HEK293 (cell line): ENCODE results near the gene CD300LG.
A peak's percentile ranks its signal among the peaks of the same experiment; 100 is the strongest.

Experiments used
- BCL11A ChIP-seq: fragments of 450-650 bp; formaldehyde crosslinking; IDR thresholded peaks from 2 replicates; pipeline ENCODE4 v1.5.1; 2016; ENCODE audit warnings: low read depth, missing biosample characterization, missing genetic modification characterization
- GLIS2 ChIP-seq: fragments of 450-650 bp; formaldehyde crosslinking; IDR thresholded peaks from 2 replicates; pipeline ENCODE4 v1.5.1; 2016; ENCODE audit warnings: missing biosample characterization, missing genetic modification characterization
- KLF8 ChIP-seq: fragments of 450-650 bp; formaldehyde crosslinking; IDR thresholded peaks from 2 replicates; pipeline ENCODE4 v1.5.1; 2016; ENCODE audit warnings: missing biosample characterization, missing genetic modification characterization
- MEIS1 ChIP-seq: sonication (generic); formaldehyde crosslinking; IDR thresholded peaks from 2 replicates; pipeline ENCODE4 v1.8.1; 2022; ENCODE audit warnings: missing genetic modification reagents, mild to moderate bottlenecking, borderline replicate concordance
- OSR2 ChIP-seq: fragments of 450-650 bp; formaldehyde crosslinking; IDR thresholded peaks from 2 replicates; pipeline ENCODE4 v1.5.1; 2016; ENCODE audit warnings: missing biosample characterization, missing genetic modification characterization
- PRDM1 ChIP-seq: fragments of 450-650 bp; formaldehyde crosslinking; IDR thresholded peaks from 2 replicates; pipeline ENCODE4; 2016; ENCODE audit warnings: missing biosample characterization, missing genetic modification characterization
- RBAK ChIP-seq: fragments of 450-650 bp; formaldehyde crosslinking; IDR thresholded peaks from 2 replicates; pipeline ENCODE4 v1.5.1; 2016; ENCODE audit warnings: missing biosample characterization, missing genetic modification characterization
- SCRT2 ChIP-seq: fragments of 450-650 bp; formaldehyde crosslinking; IDR thresholded peaks from 2 replicates; pipeline ENCODE4 v1.5.1; 2016; ENCODE audit warnings: missing biosample characterization, missing genetic modification characterization
- SP7 ChIP-seq: fragments of 450-650 bp; formaldehyde crosslinking; IDR thresholded peaks from 2 replicates; pipeline ENCODE4 v1.5.1; 2016; ENCODE audit warnings: missing biosample characterization, missing genetic modification characterization
- TRIM28 ChIP-seq: IDR thresholded peaks from 2 replicates; pipeline ENCODE4 v1.6.1; 2011; ENCODE audit warnings: low read length, control low read depth, borderline replicate concordance
- YY2 ChIP-seq: fragments of 450-650 bp; formaldehyde crosslinking; IDR thresholded peaks from 2 replicates; pipeline ENCODE4 v1.5.1; 2016; ENCODE audit warnings: missing biosample characterization, missing genetic modification characterization
- ZBTB17 ChIP-seq: fragments of 450-650 bp; formaldehyde crosslinking; IDR thresholded peaks from 2 replicates; pipeline ENCODE4 v1.5.1; 2016; ENCODE audit warnings: missing biosample characterization, missing genetic modification characterization
- ZBTB48 ChIP-seq: fragments of 450-650 bp; formaldehyde crosslinking; IDR thresholded peaks from 2 replicates; pipeline ENCODE4 v1.5.1; 2016; ENCODE audit warnings: missing biosample characterization, missing genetic modification characterization
- ZBTB8A ChIP-seq: fragments of 450-650 bp; formaldehyde crosslinking; IDR thresholded peaks from 2 replicates; pipeline ENCODE4 v1.5.1; 2016; ENCODE audit warnings: missing biosample characterization, missing genetic modification characterization
- ZNF2 ChIP-seq: fragments of 450-650 bp; formaldehyde crosslinking; IDR thresholded peaks from 2 replicates; pipeline ENCODE4 v1.5.1; 2016; ENCODE audit warnings: missing biosample characterization, missing genetic modification characterization
- ZNF221 ChIP-seq: fragments of 450-650 bp; formaldehyde crosslinking; IDR thresholded peaks from 2 replicates; pipeline ENCODE4 v1.5.1; 2017; ENCODE audit warnings: missing biosample characterization, missing genetic modification characterization, borderline replicate concordance
- ZNF350 ChIP-seq: fragments of 450-650 bp; formaldehyde crosslinking; IDR thresholded peaks from 2 replicates; pipeline ENCODE4 v1.5.0; 2017; ENCODE audit warnings: missing biosample characterization, mild to moderate bottlenecking, missing genetic modification characterization
- ZNF354C ChIP-seq: fragments of 450-650 bp; formaldehyde crosslinking; IDR thresholded peaks from 2 replicates; pipeline ENCODE4 v1.5.1; 2016; ENCODE audit warnings: missing biosample characterization, missing genetic modification characterization, low read depth, borderline replicate concordance
- ZNF433 ChIP-seq: fragments of 450-650 bp; formaldehyde crosslinking; IDR thresholded peaks from 2 replicates; pipeline ENCODE4 v1.5.1; 2016; ENCODE audit warnings: missing biosample characterization, missing genetic modification characterization, low read depth
- ZNF529 ChIP-seq: fragments of 450-650 bp; formaldehyde crosslinking; IDR thresholded peaks from 2 replicates; pipeline ENCODE4 v1.5.1; 2017; ENCODE audit warnings: missing genetic modification characterization, missing biosample characterization; ENCODE audit not compliant: insufficient replicate concordance
- ZNF560 ChIP-seq: fragments of 450-650 bp; formaldehyde crosslinking; IDR thresholded peaks from 2 replicates; pipeline ENCODE4 v1.5.1; 2017; ENCODE audit warnings: missing biosample characterization, missing genetic modification characterization, borderline replicate concordance
- ZNF600 ChIP-seq: fragments of 450-650 bp; formaldehyde crosslinking; IDR thresholded peaks from 2 replicates; pipeline ENCODE4 v1.5.1; 2016; ENCODE audit warnings: missing biosample characterization, missing genetic modification characterization
- ZNF610 ChIP-seq: fragments of 450-650 bp; formaldehyde crosslinking; IDR thresholded peaks from 2 replicates; pipeline ENCODE4 v1.5.1; 2016; ENCODE audit warnings: missing biosample characterization, missing genetic modification characterization, borderline replicate concordance
- ZNF623 ChIP-seq: fragments of 450-650 bp; formaldehyde crosslinking; IDR thresholded peaks from 2 replicates; pipeline ENCODE4 v1.5.1; 2016; ENCODE audit warnings: missing biosample characterization, missing genetic modification characterization
- ZNF624 ChIP-seq: fragments of 450-650 bp; formaldehyde crosslinking; IDR thresholded peaks from 2 replicates; pipeline ENCODE4 v1.5.1; 2017; ENCODE audit warnings: missing biosample characterization, missing genetic modification characterization
- ZNF629 ChIP-seq: fragments of 450-650 bp; formaldehyde crosslinking; IDR thresholded peaks from 2 replicates; pipeline ENCODE4 v1.5.1; 2017; ENCODE audit warnings: missing biosample characterization, missing genetic modification characterization
- ZNF670 ChIP-seq: fragments of 450-650 bp; formaldehyde crosslinking; IDR thresholded peaks from 2 replicates; pipeline ENCODE4 v1.5.1; 2016; ENCODE audit warnings: missing biosample characterization, missing genetic modification characterization, low read depth
- ZNF704 ChIP-seq: fragments of 450-650 bp; formaldehyde crosslinking; IDR thresholded peaks from 2 replicates; pipeline ENCODE4 v1.5.1; 2016; ENCODE audit warnings: missing biosample characterization, missing genetic modification characterization
- ZNF707 ChIP-seq: fragments of 450-650 bp; formaldehyde crosslinking; IDR thresholded peaks from 2 replicates; pipeline ENCODE4 v1.5.1; 2016; ENCODE audit warnings: missing biosample characterization, missing genetic modification characterization
- ZNF837 ChIP-seq: fragments of 450-650 bp; formaldehyde crosslinking; IDR thresholded peaks from 2 replicates; pipeline ENCODE4 v1.5.1; 2016; ENCODE audit warnings: missing biosample characterization, missing genetic modification characterization
- ZXDB ChIP-seq: fragments of 450-650 bp; formaldehyde crosslinking; IDR thresholded peaks from 2 replicates; pipeline ENCODE4 v1.5.1; 2016; ENCODE audit warnings: missing biosample characterization, missing genetic modification characterization
- TF ChIP-seq, protein P1 (sequence below): fragments of 450-650 bp; formaldehyde crosslinking; IDR thresholded peaks from 2 replicates; pipeline ENCODE4 v1.5.1; 2017; ENCODE audit warnings: missing biosample characterization, missing genetic modification characterization
- TF ChIP-seq, protein P2 (sequence below): fragments of 450-650 bp; formaldehyde crosslinking; IDR thresholded peaks from 2 replicates; pipeline ENCODE4 v1.5.1; 2016; ENCODE audit warnings: missing biosample characterization, missing genetic modification characterization
- TF ChIP-seq, protein P3 (sequence below): fragments of 450-650 bp; formaldehyde crosslinking; IDR thresholded peaks from 2 replicates; pipeline ENCODE4 v1.5.1; 2016; ENCODE audit warnings: missing biosample characterization, missing genetic modification characterization
- TF ChIP-seq, protein P4 (sequence below): fragments of 450-650 bp; formaldehyde crosslinking; IDR thresholded peaks from 2 replicates; pipeline ENCODE4 v1.5.1; 2016; ENCODE audit warnings: missing biosample characterization, missing genetic modification characterization

CD300LG gene

DNA sequence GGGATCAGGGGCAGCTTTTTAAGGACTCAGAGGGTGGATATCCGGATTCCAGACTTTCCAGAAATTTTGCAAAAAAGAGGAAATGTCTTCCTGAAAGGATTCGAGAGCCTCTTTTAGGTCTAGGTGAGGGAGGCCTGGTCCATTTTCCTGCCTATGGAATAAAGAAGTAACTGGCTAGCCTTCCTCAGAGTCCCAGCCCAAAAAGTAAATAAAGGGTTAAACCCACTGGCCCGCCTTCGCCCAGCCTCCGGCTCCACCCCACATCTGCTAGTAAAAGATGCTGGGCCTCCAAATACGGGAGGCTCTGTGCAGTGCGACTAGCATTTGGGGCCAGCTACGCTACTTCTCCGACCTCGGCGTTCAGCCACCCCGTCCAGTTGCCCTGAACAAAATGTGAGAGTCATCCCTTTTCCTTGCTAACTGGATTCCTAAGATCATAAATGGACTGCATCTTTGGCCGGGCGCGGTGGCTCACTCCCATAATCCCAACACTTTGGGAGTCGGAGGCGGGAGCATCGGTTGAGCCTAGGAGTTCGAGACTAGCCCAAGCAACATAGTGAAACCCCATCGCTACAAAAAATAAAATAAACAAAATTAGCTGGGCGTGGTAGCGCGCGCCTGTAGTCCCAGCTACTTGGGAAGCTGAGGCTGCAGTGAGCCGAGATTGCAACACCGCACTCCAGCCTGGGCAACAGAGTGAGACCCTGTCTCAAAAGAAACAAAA is 61.2 kb downstream of the CD300LG start (continued):
- TF ChIP-seq RBAK (tag by site-specific recombination) (no peak), ZBTB8A (peak; percentile 12; the same call in 1 of the 2 replicates), TRIM28 (no peak), ZNF707 (tag by site-specific recombination) (no peak), ZNF2 (tag by site-specific recombination) (peak; percentile 68; the same call in 1 of the 2 replicates), ZNF350 (tag by site-specific recombination) (no peak), BCL11A (tag by site-specific recombination) (0 out of 2 replicates have a peak, but pooled peaks have one; percentile 58), KLF8 (peak; percentile 39; the same call in 1 of the 2 replicates), SCRT2 (tag by site-specific recombination) (no peak), ZNF629 (tag by site-specific recombination) (peak; percentile 49), ZNF529 (tag by site-specific recombination) (no peak), ZNF610 (tag by site-specific recombination) (no peak), ZNF670 (tag by site-specific recombination) (no peak), ZNF221 (tag by site-specific recombination) (no peak), MEIS1 (no peak), SP7 (tag by site-specific recombination) (peak; percentile 54), GLIS2 (0 out of 2 replicates have a peak, but pooled peaks have one; percentile 8), ZNF837 (tag by site-specific recombination) (no peak), YY2 (tag by site-specific recombination) (no peak), ZNF623 (tag by site-specific recombination) (no peak; the same call in 1 of the 2 replicates), ZNF354C (tag by site-specific recombination) (no peak), ZXDB (tag by site-specific recombination) (no peak), ZNF624 (tag by site-specific recombination) (no peak), ZBTB17 (tag by site-specific recombination) (peak; percentile 95), ZNF433 (tag by site-specific recombination) (no peak), ZNF600 (tag by site-specific recombination) (peak; percentile 76), ZNF704 (tag by site-specific recombination) (no peak), OSR2 (peak; percentile 95), PRDM1 (tag by site-specific recombination) (0 out of 2 replicates have a peak, but pooled peaks have one; percentile 22), ZBTB48 (tag by site-specific recombination) (no peak), ZNF560 (tag by site-specific recombination) (no peak)
- TF ChIP-seq, protein P1, sequence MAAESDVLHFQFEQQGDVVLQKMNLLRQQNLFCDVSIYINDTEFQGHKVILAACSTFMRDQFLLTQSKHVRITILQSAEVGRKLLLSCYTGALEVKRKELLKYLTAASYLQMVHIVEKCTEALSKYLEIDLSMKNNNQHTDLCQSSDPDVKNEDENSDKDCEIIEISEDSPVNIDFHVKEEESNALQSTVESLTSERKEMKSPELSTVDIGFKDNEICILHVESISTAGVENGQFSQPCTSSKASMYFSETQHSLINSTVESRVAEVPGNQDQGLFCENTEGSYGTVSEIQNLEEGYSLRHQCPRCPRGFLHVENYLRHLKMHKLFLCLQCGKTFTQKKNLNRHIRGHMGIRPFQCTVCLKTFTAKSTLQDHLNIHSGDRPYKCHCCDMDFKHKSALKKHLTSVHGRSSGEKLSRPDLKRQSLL (tag by site-specific recombination) = peak; percentile 84
- TF ChIP-seq, protein P2, sequence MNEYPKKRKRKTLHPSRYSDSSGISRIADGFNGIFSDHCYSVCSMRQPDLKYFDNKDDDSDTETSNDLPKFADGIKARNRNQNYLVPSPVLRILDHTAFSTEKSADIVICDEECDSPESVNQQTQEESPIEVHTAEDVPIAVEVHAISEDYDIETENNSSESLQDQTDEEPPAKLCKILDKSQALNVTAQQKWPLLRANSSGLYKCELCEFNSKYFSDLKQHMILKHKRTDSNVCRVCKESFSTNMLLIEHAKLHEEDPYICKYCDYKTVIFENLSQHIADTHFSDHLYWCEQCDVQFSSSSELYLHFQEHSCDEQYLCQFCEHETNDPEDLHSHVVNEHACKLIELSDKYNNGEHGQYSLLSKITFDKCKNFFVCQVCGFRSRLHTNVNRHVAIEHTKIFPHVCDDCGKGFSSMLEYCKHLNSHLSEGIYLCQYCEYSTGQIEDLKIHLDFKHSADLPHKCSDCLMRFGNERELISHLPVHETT (tag by site-specific recombination) = no peak
- TF ChIP-seq, protein P3, sequence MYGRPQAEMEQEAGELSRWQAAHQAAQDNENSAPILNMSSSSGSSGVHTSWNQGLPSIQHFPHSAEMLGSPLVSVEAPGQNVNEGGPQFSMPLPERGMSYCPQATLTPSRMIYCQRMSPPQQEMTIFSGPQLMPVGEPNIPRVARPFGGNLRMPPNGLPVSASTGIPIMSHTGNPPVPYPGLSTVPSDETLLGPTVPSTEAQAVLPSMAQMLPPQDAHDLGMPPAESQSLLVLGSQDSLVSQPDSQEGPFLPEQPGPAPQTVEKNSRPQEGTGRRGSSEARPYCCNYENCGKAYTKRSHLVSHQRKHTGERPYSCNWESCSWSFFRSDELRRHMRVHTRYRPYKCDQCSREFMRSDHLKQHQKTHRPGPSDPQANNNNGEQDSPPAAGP (tag by site-specific recombination) = peak; percentile 68
- TF ChIP-seq, protein P4, sequence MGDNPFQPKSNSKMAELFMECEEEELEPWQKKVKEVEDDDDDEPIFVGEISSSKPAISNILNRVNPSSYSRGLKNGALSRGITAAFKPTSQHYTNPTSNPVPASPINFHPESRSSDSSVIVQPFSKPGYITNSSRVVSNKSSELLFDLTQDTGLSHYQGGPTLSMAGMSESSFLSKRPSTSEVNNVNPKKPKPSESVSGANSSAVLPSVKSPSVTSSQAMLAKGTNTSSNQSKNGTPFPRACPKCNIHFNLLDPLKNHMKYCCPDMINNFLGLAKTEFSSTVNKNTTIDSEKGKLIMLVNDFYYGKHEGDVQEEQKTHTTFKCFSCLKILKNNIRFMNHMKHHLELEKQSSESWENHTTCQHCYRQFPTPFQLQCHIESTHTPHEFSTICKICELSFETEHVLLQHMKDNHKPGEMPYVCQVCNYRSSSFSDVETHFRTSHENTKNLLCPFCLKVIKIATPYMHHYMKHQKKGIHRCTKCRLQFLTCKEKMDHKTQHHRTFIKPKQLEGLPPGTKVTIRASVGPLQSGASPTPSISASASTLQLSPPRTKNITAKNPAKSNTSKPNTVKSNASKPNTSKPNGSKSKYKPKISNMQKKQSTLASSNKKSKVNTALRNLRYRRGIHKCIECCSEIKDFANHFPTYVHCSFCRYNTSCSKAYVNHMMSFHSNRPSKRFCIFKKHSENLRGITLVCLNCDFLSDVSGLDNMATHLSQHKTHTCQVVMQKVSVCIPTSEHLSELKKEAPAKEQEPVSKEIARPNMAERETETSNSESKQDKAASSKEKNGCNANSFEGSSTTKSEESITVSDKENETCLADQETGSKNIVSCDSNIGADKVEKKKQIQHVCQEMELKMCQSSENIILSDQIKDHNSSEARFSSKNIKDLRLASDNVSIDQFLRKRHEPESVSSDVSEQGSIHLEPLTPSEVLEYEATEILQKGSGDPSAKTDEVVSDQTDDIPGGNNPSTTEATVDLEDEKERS (tag by site-specific recombination) = no peak
